Muscle layer of duodenum (tissue), 2 donors: Measurements from ENCODE around the gene IGF2BP1.
"Not testable (repeated sequence)": the region's sequence is repeated elsewhere in the genome, so short reads cannot be mapped to it uniquely, and the experiment has no call there.

Experiments
- H3K27ac ChIP-seq: one replicate; pipeline ENCODE4 v1.7.0; 2013; ENCODE audit warnings: mild to moderate bottlenecking, low read length
- H3K27me3 ChIP-seq: one replicate; pipeline ENCODE4 v1.7.0; 2013; ENCODE audit warnings: low read depth, mild to moderate bottlenecking, control low read depth, low read length
- H3K36me3 ChIP-seq, 2 donors: one replicate each; pipeline ENCODE4 v1.7.0; 2013; ENCODE audit warnings: low read length in 2 of 2, control low read depth in 1 of 2, mild to moderate bottlenecking in 1 of 2; ENCODE audit not compliant: insufficient read depth in 2 of 2, control insufficient read depth in 1 of 2
- H3K4me1 ChIP-seq, 2 donors: one replicate each; pipeline ENCODE4 v1.7.0; 2013; ENCODE audit warnings: low read length in 2 of 2, mild to moderate bottlenecking in 2 of 2, control low read depth in 1 of 2, moderate library complexity in 1 of 2; ENCODE audit not compliant: insufficient read depth in 2 of 2, control insufficient read depth in 1 of 2
- H3K4me3 ChIP-seq, 2 donors: one replicate each; pipeline ENCODE4 v1.7.0; 2013; ENCODE audit warnings: low read length in 2 of 2, low read depth in 1 of 2, mild to moderate bottlenecking in 1 of 2
- H3K9me3 ChIP-seq, 2 donors: one replicate each; pipeline ENCODE4 v1.7.0; 2013; ENCODE audit warnings: low read length in 2 of 2, control low read depth in 1 of 2, mild to moderate bottlenecking in 1 of 2; ENCODE audit not compliant: control insufficient read depth in 1 of 2
- donor health status: healthy.

Gene IGF2BP1

DNA sequence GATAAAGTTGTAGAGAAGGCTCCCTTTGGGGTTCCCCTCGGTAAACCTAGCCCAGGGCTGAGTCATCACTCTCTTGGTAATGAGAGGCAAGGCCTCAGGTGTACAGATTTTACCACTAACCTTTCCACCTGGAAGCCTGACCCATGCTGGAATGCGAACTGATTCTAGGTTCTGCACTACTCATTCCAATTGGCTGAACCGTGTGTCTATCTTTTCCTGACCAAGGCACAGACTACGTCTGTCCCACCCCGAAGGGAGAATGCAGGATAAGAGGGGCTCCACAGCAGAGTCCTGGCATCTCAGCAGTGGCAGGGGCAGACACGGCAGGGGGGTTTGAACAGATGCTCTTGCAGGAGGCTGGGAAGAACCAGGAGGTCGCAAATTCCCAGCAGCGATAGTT lies 70.0 kb downstream of the IGF2BP1 start:
- no peaks in the 10 kb centered on the region for H3K9me3 ChIP-seq
- no peaks in the 10 kb centered on the region for H3K4me1 ChIP-seq
- no peaks in the 10 kb centered on the region for H3K27me3 ChIP-seq
- no peak overlapping the region for H3K4me3 ChIP-seq
- H3K36me3 ChIP-seq, result no peaks in the 10 kb centered on the region
- no peak overlapping the region for H3K27ac ChIP-seq

DNA sequence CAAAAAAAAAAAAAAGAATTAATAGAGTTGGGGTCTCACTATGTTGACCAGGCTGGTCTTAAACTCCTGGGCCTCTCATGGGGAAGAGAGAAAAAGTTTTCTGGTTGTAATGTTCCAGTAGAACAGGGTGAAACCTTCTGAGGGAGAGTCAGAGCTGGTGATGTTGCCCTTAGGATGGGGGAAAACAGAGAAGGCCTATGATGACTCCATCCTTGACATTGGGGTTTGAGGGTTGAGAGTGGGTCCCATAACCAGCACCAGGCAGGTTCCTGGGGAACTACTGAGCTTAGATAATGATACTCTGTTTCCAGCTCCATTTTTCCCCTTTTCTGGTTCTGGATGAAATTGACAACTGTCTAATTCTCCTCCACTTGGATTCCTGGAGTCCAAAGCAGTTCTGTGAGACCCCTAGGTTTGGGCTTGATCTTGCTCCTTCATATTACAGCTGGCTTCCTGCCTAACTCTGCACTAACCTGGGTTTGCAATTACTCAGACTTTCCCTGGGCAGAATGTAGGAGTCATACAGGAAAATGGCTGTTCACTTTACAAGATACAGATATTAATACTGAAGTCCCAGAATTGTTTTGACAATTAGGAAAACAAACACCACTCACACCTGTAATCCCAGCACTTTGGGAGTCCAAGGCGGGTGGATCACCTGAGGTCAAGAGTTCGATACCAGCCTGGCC lies 72.5 kb downstream of the IGF2BP1 start:
- no peaks in the 10 kb centered on the region for H3K9me3 ChIP-seq
- H3K36me3 ChIP-seq, result no peaks in the 10 kb centered on the region
- H3K27me3 ChIP-seq, result no peaks in the 10 kb centered on the region
- no peaks in the 10 kb centered on the region for H3K4me1 ChIP-seq
- no peak overlapping the region for H3K4me3 ChIP-seq
- no peak overlapping the region for H3K27ac ChIP-seq

DNA sequence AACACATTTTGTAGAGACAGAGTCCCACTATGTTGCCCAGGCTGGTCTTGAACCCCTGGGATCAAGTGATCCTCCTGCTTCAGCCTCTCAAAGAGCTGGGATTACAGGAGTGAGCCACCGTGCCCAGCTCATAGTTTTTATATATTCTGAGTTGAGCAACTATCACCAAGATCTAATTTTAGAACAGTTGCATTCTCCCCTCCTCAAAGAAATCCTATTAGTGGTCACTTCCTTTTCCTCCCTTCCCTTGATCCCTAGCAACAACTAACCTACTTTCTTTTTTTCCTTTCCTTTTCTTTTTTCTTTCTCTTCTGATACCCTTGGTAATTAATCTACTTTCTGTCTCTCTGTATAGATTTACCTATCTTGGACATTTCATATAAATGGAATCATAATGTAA lies 73.9 kb downstream of the IGF2BP1 start:
- no peaks in the 10 kb centered on the region for H3K9me3 ChIP-seq
- H3K36me3 ChIP-seq, result no peaks in the 10 kb centered on the region
- no peak overlapping the region for H3K27ac ChIP-seq
- H3K4me3 ChIP-seq, result no peak overlapping the region
- no peaks in the 10 kb centered on the region for H3K27me3 ChIP-seq
- H3K4me1 ChIP-seq, result no peaks in the 10 kb centered on the region

DNA sequence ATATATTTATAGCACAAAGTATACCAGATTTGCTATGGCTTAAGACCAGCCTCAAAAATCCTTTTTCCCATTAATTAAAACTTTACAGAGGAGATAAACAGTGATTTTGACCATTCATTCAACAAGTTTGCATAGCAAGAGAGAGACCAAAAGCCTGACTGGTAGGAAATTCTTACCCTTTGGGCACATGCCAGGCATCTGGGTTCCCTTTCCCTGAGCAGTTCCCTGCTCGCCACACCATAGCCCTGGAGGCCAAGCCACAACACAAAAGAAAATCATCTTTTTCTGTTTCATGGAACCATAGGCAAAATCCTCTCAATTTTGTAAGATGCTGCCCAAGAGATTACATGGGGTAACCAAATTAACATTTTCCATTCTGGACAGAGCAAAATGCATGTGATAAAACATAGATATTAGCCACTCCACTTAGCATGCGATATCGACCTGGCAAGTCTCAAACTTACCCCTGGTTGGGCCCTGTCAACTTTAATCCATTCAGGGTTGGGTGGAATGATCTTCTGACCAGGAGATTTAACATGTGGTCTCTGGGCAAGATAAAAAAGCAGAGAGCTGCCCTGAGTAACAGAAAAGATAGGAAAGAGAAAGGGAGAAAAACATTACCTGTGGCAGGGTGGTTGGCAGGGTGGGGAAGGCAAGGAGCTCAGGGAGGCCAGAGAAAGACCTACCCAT lies 77.8 kb downstream of the IGF2BP1 start:
- Histone ChIP-seq H3K27me3 (peaks cover 3% of the 10 kb centered on the region), H3K9me3 (no peaks in the 10 kb centered on the region), H3K4me1 (no peaks in the 10 kb centered on the region), H3K4me3 (no peak overlapping the region), H3K27ac (no peak overlapping the region), H3K36me3 (no peaks in the 10 kb centered on the region)

DNA sequence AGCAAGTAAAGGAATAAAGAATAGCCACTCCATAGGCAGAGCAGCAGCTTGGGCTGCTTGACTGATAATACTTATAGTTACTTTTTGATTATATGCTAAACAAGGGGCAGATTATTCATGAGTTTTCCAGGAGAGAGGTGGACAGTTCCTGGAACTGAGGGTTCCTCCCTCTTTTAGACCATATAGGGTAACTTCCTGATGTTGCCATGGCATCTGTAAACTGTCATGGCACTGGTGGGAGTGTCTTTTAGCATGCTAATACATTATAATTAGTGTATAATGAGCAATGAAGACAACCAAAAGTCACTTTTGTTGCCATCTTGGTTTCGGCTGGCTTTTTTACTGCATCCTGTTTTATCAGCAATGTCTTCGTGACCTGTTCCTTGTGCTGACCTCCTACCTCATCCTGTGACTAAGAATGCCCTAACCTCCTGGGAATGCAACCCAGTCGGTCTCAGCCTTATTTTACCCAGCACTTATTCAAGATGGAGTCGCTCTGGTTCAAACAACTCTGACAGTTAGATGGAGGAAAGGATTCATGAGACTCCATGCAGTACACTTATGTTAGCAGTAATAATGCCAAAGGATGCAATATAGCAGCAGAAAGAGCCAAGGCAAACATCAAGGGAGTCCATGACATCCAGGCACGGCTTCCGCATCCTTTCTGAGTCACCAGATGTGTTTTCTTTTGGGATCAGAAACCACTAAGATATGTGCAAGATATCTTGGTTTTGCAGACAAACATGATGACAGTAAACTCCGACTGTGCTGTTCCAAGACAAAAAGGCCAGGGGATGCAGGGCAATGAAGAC lies 79.6 kb downstream of the IGF2BP1 start:
- no peaks in the 10 kb centered on the region for H3K4me1 ChIP-seq
- peaks cover 3% of the 10 kb centered on the region for H3K27me3 ChIP-seq
- no peak overlapping the region for H3K27ac ChIP-seq
- H3K9me3 ChIP-seq, result no peaks in the 10 kb centered on the region
- H3K36me3 ChIP-seq, result no peaks in the 10 kb centered on the region
- H3K4me3 ChIP-seq, result no peak overlapping the region

DNA sequence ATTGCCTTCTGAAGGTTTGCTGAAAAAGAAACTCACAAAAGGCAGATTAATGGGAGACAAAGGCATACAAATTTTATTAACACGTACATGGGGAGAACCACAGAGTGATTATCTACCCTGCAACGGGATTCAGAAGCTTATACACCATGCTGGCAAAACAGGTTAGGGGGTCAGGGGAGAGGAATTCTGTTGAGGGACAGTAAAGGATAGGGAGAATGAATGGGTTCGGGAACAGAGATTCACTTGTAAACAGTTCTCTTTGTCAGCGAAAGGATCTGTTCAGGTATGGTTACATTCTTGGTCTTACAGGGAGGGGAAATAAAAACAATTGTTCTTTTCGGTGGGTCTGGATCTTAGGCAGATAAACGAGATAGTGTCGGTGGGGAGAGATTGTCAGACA lies 81.1 kb downstream of the IGF2BP1 start:
- Histone ChIP-seq H3K4me3 (no peak overlapping the region), H3K36me3 (no peaks in the 10 kb centered on the region), H3K4me1 (no peaks in the 10 kb centered on the region), H3K27ac (no peak overlapping the region), H3K27me3 (peaks cover 3% of the 10 kb centered on the region), H3K9me3 (no peaks in the 10 kb centered on the region)

DNA sequence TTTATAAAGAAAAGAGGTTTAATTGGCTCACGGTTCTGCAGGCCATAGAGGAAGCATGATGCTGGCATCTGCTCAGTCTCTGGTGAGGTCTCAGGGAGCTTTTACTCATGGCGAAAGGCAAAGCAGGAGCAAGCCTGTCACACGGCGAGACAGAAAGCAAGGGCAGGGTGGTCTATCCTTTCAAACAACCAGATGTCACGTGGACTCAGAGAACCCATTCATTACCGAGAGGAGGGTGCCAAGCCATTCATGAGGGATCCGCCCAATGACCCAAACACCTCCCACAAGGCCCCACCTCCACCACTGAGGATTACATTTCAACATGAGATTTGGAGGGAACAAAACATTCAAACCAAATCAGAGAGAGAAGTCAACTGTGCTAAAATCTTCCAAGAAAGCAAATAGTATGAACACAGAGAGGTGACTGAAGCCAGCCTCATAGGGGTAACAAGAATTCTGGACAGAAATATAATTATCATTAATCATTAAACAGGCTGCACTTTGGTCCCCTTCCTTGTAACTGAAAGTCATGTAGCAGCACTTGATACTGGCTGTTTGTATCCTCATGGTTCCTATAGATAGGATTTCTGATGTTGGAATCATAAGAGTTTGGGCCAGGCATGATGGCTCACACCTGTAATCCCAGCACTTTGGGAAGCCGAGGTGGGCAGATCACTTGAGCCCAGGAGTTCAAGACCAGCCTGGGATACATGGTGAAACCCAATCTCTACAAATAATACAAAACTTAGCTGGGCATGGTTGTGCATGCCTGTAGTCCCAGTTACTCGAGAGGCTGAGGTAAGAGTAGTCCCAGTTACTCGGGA lies 82.9 kb downstream of the IGF2BP1 start:
- H3K36me3 ChIP-seq, result no peaks in the 10 kb centered on the region
- no peaks in the 10 kb centered on the region for H3K9me3 ChIP-seq
- H3K27ac ChIP-seq, result no peak overlapping the region
- H3K4me1 ChIP-seq, result no peaks in the 10 kb centered on the region
- H3K27me3 ChIP-seq, result peaks cover 3% of the 10 kb centered on the region
- H3K4me3 ChIP-seq, result no peak overlapping the region

DNA sequence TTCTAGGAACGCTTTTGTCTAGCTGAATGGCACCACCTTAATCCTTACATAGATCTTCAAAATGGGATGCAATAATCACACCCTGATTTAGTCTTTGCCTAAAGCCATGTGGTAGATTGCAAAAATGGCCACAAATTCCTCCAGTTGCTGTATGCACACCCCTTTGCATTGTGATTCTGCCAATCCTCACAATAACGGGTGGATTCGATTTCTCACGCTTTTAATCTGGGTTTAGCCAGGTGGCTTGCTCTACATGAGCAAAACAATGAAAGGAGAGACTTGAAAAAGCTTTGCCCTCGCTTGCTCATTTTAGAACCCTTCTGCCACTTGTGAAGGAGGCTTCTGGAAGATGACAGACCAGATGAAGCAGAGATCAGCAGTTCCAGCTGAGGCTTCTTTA lies 85.0 kb downstream of the IGF2BP1 start:
- Histone ChIP-seq H3K9me3 (no peaks in the 10 kb centered on the region), H3K4me1 (no peaks in the 10 kb centered on the region), H3K36me3 (no peaks in the 10 kb centered on the region), H3K27me3 (peaks cover 7% of the 10 kb centered on the region), H3K4me3 (no peak overlapping the region), H3K27ac (no peak overlapping the region)

DNA sequence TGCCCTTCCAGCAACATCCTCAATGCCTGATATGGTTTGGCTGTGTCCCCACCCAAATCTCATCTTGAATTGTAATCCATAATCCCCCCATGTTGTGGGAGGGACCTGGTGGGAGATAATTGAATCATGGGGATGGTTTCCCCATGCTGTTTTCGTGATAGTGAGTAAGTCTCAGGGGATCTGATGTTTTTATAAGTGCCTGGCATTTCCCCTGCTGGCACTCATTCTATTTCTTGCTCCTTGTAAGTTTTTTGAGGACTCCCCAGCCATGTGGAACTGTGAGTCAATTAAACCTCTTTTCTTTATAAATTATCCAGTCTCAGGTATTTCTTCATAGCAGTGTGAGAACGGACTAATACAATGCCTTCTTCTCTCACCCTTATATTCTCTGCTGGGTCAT lies 87.9 kb downstream of the IGF2BP1 start:
- not testable (repeated sequence) for H3K27me3 ChIP-seq, H3K4me3 ChIP-seq, H3K27ac ChIP-seq, H3K9me3 ChIP-seq, H3K36me3 ChIP-seq, H3K4me1 ChIP-seq

DNA sequence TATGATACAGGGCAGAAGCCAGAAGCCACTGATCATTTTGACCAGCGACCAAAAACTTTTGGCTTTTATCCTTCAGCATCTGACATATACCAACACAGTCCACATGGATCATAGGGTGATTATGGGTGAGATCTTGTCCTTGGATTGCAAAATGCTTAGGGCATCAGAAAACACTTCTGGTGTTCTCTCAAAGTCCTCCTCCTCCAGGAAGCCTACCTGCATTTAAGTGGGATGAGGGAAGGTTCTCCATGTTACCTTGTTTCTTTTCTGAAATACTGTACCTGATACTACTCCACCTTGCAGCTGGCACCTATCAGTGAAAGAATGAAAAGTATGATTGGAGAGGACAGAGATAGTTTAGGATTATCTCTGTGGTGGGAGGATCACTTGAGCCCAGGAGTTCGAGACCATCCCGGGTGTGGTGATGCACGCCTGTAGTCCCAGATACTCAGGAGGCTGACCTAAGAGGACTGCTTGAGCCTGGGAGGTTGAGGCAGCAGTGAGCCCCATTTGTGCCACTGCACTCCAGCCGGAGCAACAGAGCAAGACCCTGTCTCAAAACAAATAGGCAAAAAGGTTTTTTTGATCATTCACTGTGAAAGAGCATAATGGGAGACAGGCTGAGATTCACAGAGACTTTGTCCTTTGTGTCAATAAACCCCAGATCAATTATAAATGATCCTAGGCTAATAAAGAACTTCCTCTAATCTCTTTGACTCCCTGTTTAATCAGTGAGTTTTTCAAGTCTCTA lies 88.6 kb downstream of the IGF2BP1 start:
- H3K27me3 ChIP-seq, result peaks cover 4% of the 10 kb centered on the region
- H3K4me1 ChIP-seq, result no peaks in the 10 kb centered on the region

More for the DNA sequence above, 88.6 kb downstream of the IGF2BP1 start:
- H3K4me3 ChIP-seq, result no peak overlapping the region
- no peaks in the 10 kb centered on the region for H3K36me3 ChIP-seq
- H3K27ac ChIP-seq, result no peak overlapping the region
- H3K9me3 ChIP-seq, result no peaks in the 10 kb centered on the region
